DND-41 (cell line): ENCODE measurements around the gene PDZK1.

Experiments used
- ATAC-seq: fragments of 200-7000 bp; cut with Tn5 transposase; 3 replicates; pipeline ENCODE4 v1.9.1; 2021; ENCODE audit warnings: low read depth; ENCODE audit not compliant: insufficient read depth
- DNase-seq: peaks from one replicate; pipeline ENCODE4 v3.0.0-alpha.2; 2020
- H2AFZ ChIP-seq: 2 replicates; pipeline ENCODE4 v1.6.0; 2012; ENCODE audit warnings: low read depth, low read length
- H3K27ac ChIP-seq: 2 replicates; pipeline ENCODE4 v1.5.1; 2012; ENCODE audit warnings: low read length, inconsistent platforms
- H3K27me3 ChIP-seq: fragments of 200-600 bp; sonication (generic); 2 replicates; pipeline ENCODE4 v1.6.0; 2012; ENCODE audit warnings: low read length, mild to moderate bottlenecking, inconsistent platforms; ENCODE audit not compliant: insufficient read depth, poor library complexity
- H3K36me3 ChIP-seq: 2 replicates; pipeline ENCODE4 v1.5.1; 2012; ENCODE audit warnings: low read length, inconsistent platforms; ENCODE audit not compliant: insufficient read depth
- H3K4me1 ChIP-seq: 2 replicates; pipeline ENCODE4 v1.5.1; 2012; ENCODE audit warnings: mild to moderate bottlenecking, low read length; ENCODE audit not compliant: insufficient read depth
- H3K4me2 ChIP-seq: 2 replicates; pipeline ENCODE4 v1.6.0; 2012; ENCODE audit warnings: mild to moderate bottlenecking, moderate library complexity, low read length, inconsistent platforms; ENCODE audit not compliant: insufficient read depth
- H3K4me3 ChIP-seq, 2 experiments: fragments of 200-600 bp in 1 of 2; shearing (Covaris generic) in 1 of 2; 2 replicates each; pipeline ENCODE4 v1.5.1; 2012 to 2016; ENCODE audit warnings: inconsistent platforms in 2 of 2, low read length in 2 of 2, mild to moderate bottlenecking in 2 of 2, low read depth in 1 of 2, moderate library complexity in 1 of 2
- H3K79me2 ChIP-seq: 2 replicates; pipeline ENCODE4 v1.6.0; 2012; ENCODE audit warnings: low read length, inconsistent platforms; ENCODE audit not compliant: insufficient read depth
- H3K9ac ChIP-seq: 2 replicates; pipeline ENCODE4 v1.6.0; 2012; ENCODE audit warnings: low read depth, mild to moderate bottlenecking, inconsistent platforms, low read length, moderate library complexity
- H3K9me3 ChIP-seq: 2 replicates; pipeline ENCODE4 v1.5.1; 2012; ENCODE audit warnings: low read length, moderate library complexity, mild to moderate bottlenecking, inconsistent platforms; ENCODE audit not compliant: insufficient read depth, severe bottlenecking
- H4K20me1 ChIP-seq: 2 replicates; pipeline ENCODE4 v1.6.0; 2012; ENCODE audit warnings: low read length; ENCODE audit not compliant: insufficient read depth
- EZH2 ChIP-seq: IDR thresholded peaks from 3 replicates; pipeline ENCODE4 v1.6.1; 2012; ENCODE audit warnings: borderline replicate concordance, low read depth, mild to moderate bottlenecking, moderate library complexity, low read length, inconsistent platforms; ENCODE audit not compliant: severe bottlenecking
- TF ChIP-seq, protein P1 (sequence below): IDR thresholded peaks from 2 replicates; pipeline ENCODE4 v1.5.1; 2012; ENCODE audit warnings: borderline replicate concordance, low read length, moderate library complexity, mild to moderate bottlenecking; ENCODE audit not compliant: poor library complexity, severe bottlenecking; ENCODE audit errors: extremely low read depth

The PDZK1 gene

DNA sequence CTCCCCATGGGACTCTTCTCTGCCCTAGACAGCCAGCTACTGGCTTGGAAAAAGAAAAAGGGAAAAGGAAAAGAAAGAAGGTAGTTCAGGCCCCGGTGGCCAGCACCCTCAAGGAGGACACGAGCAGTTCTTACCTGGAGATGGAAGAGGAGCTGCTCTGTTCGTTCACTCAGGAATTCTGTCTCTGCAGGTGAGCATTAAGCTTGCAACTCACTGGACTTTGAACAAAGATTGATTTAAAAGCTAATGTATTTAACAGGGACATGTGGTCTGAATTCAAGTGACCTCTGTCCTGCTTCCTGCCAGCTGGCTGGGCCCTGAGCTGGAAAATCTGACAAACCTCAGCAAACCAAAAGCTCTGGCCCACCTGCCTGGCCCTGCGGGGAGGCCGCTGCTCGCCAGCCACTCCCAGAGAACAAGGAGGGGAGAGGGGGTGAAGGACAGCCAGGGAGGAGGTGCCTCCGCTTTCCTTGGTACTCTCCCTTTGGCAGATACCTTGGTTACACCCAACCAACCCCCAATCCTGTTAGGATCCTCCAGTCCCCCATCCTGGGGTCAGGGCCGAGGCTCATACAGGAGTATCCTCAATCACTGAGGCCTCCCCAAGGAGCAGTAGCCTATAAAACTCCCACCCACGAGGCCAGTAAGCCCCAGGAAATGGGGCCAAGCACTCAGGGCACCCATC, at the start of gene PDZK1:
Gene PDZK1, minus strand, starts transcription at position 186 of the 685 bp plus-strand sequence. CDS start 19,347 bp downstream, outside the sequence.
- Histone ChIP-seq H4K20me1 (no peaks in the 10 kb centered on the region), H3K27me3 (no peaks in the 10 kb centered on the region), H3K9me3 (no peaks in the 10 kb centered on the region), H2AFZ (no peak within 1 kb of the TSS), H3K4me2 (no peak within 1 kb of the TSS), H3K4me3 (no peak within 1 kb of the TSS), H3K36me3 (no peaks in the 10 kb centered on the region), H3K27ac (no peak within 1 kb of the TSS), H3K79me2 (no peaks in the 10 kb centered on the region), H3K4me1 (no peaks in the 10 kb centered on the region), H3K9ac (no peak within 1 kb of the TSS)
- ATAC-seq = no peak
- TF ChIP-seq EZH2 = no peak
- no peak for DNase-seq

DNA sequence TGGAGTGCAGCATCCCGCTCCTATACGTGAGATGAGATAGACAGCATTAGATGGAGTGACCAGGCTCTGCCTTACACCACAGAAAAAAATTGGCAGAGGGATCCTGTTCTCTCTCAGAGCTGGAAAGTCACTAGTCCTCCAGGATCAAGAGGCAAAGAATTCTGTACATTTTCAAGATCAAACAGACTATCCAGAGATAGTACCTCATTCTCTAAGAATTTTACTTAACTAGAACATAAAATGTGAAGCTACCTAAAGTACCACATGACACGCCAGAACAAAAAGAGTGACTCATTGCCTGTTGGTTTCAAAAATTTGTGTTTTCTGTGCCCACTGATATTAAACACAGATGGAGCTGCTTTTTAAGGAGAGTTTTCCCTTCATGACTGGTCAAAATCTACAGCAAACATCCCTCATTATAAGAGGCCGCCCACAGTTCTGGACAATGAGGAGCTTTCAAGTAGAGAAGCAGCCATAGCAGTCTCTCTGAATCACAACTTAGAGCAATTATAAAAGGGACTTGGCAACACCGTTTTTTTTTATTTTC, 44.4 kb upstream of the PDZK1 start:
- DNase-seq (no peak), ATAC-seq (no peak)
- H3K27ac ChIP-seq = no peak overlapping the region

DNA sequence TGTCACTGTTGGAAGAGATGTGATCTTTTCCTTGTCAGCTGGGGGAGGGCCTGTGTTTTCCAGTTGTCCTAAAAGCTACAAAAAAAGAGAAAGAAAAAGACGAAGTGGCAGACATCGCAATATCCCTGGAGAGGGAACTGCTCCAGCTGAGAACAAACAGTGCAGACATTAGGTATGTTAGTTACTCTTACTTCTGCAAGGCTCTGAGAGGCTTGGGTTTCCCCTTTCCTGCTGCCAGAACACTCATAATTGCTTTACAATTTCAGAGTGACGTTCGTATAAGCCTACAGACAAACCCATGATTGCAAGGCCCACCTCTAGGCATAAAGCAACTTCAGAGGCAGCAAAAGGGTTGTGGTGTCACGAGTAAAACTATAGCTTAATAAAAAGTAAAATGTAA, 43.3 kb upstream of the PDZK1 start:
- Histone ChIP-seq H3K9me3 (no peaks in the 10 kb centered on the region), H3K4me3 (no peak overlapping the region), H3K4me1 (no peaks in the 10 kb centered on the region), H3K36me3 (peaks cover 72% of the 10 kb centered on the region), H3K9ac (no peak overlapping the region), H4K20me1 (no peaks in the 10 kb centered on the region), H3K27me3 (no peaks in the 10 kb centered on the region), H3K27ac (no peak overlapping the region), H2AFZ (no peak overlapping the region), H3K79me2 (no peaks in the 10 kb centered on the region), H3K4me2 (no peak overlapping the region)
- DNase-seq = no peak
- no peak for TF ChIP-seq EZH2
- TF ChIP-seq, protein P1, sequence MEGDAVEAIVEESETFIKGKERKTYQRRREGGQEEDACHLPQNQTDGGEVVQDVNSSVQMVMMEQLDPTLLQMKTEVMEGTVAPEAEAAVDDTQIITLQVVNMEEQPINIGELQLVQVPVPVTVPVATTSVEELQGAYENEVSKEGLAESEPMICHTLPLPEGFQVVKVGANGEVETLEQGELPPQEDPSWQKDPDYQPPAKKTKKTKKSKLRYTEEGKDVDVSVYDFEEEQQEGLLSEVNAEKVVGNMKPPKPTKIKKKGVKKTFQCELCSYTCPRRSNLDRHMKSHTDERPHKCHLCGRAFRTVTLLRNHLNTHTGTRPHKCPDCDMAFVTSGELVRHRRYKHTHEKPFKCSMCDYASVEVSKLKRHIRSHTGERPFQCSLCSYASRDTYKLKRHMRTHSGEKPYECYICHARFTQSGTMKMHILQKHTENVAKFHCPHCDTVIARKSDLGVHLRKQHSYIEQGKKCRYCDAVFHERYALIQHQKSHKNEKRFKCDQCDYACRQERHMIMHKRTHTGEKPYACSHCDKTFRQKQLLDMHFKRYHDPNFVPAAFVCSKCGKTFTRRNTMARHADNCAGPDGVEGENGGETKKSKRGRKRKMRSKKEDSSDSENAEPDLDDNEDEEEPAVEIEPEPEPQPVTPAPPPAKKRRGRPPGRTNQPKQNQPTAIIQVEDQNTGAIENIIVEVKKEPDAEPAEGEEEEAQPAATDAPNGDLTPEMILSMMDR = no peak
- no peak for ATAC-seq

More for the DNA sequence above, 44.4 kb upstream of the PDZK1 start:
- Histone ChIP-seq H3K9ac (no peak overlapping the region), H3K79me2 (no peaks in the 10 kb centered on the region), H3K9me3 (no peaks in the 10 kb centered on the region), H3K36me3 (peaks cover 72% of the 10 kb centered on the region), H3K4me2 (no peak overlapping the region), H4K20me1 (no peaks in the 10 kb centered on the region), H3K4me3 (no peak overlapping the region), H3K27me3 (no peaks in the 10 kb centered on the region), H2AFZ (no peak overlapping the region), H3K4me1 (no peaks in the 10 kb centered on the region)
- no peak for TF ChIP-seq EZH2
- TF ChIP-seq, protein P1 = no peak

DNA sequence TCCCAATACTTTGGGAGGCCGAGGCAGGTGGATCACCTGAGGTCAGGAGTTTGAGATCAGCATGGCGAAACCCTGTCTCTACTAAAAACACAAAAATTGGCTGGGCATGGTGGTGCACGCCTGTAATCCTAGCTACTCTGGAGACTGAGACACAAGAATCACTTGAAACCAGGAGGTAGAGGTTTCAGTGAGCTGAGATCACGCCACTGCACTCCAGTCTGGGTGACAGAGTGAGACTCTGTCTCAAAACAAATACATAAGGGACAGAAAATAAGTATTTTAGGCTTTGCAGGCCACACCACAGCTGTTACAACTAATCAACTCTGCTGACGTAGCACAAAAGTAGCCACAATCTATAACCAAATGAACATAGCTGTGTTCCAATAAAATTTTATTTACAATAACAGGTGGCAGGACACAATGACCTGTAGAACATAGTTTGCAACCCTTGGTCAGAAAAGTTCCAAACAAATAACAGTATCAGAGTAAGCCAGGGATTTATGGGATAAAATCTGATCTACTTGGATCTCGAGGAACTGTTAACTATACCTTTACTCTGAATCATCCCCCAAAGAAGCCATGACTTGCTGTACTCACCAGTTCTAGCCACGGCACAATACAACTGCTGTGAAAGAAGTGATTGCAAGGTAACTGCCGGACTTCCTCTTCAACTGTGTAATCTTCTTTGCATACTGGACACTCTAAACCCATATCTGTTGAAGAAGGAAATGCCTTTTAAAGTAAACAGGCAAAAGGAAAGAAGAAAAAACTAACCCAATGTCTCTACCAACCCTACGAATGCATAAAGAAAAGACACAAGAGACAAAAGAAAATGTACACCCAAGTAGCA, 40.5 kb upstream of the PDZK1 start:
- ATAC-seq = no peak
- Histone ChIP-seq H3K9ac (no peak overlapping the region), H4K20me1 (no peaks in the 10 kb centered on the region), H3K36me3 (peaks cover 85% of the 10 kb centered on the region), H3K79me2 (no peaks in the 10 kb centered on the region), H3K27me3 (no peaks in the 10 kb centered on the region), H3K4me2 (no peak overlapping the region), H3K4me1 (no peaks in the 10 kb centered on the region), H2AFZ (no peak overlapping the region), H3K4me3 (no peak overlapping the region), H3K27ac (no peak overlapping the region), H3K9me3 (no peaks in the 10 kb centered on the region)
- no peak for DNase-seq
- no peak for TF ChIP-seq EZH2
- TF ChIP-seq, protein P1 = no peak
